ENCODE results near the gene IL17RE. TPM values are rescaled to one million over a fixed set of nuclear protein-coding genes. Genes with fewer than 3 reads are reported as not detected.

The IL17RE gene
- total and polyA plus RNA-seq, 2 of the 13 experiments (the other 11 are each of a cell fraction or from before 2014, with no cell fraction given) = 14.5 to 24.1 TPM

DNA sequence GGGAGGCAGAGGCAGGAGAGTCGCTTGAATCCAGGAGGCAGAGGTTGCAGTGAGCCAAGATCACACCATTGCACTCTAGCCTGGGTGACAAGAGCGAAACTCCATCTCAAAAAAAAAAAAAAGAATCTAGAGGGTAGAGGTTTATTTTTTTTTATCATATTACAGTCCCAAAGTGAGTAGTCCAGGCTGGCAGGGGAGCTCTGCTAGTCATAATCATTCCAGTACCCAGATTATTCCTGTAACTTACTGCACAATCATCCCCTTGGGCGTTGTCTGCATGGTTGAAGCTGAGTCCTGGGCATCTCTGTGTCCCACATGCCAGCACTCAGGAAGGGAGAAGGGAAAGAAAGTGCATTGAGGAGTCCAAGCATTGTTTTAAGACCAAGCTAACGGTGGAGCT lies 39.5 kb downstream of the IL17RE start:
- ChIA-PET POLR2A (interaction anchor here (1.1 to 1.3 kb wide), 2 partner anchors 9 to 22 kb away, joined by 3 to 9 read pairs; partner anchors contain the start of gene CRELD1), CTCF (ENCODE audit: low intra/inter-chr PET ratio, low total read pairs) (no interaction called here)
- DNase-seq (ENCODE audit: low spot score) = no peak
- 97% methylated on average over 4 of the region's 4 CpGs for WGBS (ENCODE audit: low lambda C conversion rate)
- no TSS peak for BruUV-seq (replicated peaks)
- in situ Hi-C loops (cut with HindIII; ENCODE audit: extremely low pct_ligation_motif_present, low pct_unique_long_range_greater_than_20kb) (no loop called here), intact Hi-C loops (cut with micrococcal nuclease; ENCODE audit: unreplicated experiment) (loop anchor here (10.0 kb wide), 1 partner anchor 63 kb away; no protein-coding TSS in a partner anchor)
- Histone ChIP-seq H3K4me1 (ENCODE audit: insufficient read depth, low read length) (peaks cover 26% of the 10 kb centered on the region), H3K9ac (ENCODE audit: insufficient read depth, low read depth, low read length) (no peak overlapping the region), H3K27ac (ENCODE audit: extremely low read length, insufficient read depth, low read length) (no peak overlapping the region), H3K79me2 (ENCODE audit: insufficient read depth, low read length) (no peaks in the 10 kb centered on the region), H3K27me3 (ENCODE audit: control insufficient read depth in 1 of 2, insufficient read depth in 2 of 2, low read length in 2 of 2) (no peaks in the 10 kb centered on the region), H2AFZ (ENCODE audit: low read length) (no peak overlapping the region), H3K4me2 (ENCODE audit: low read depth, low read length) (no peak overlapping the region), H3K9me3 (ENCODE audit: low read length) (no peaks in the 10 kb centered on the region), H4K20me1 (ENCODE audit: insufficient read depth, low read length) (no peaks in the 10 kb centered on the region), H3K4me3 (replicated peaks in 1 of 3; ENCODE audit: insufficient read depth in 1 of 3, low read depth in 2 of 3, low read length in 3 of 3) (no peak overlapping the region), H3K36me3 (replicated peaks in 1 of 2; ENCODE audit: control insufficient read depth in 1 of 2, insufficient read depth in 2 of 2, low read length in 2 of 2) (peaks cover 6 to 17% of the 10 kb centered on the region in 2 experiments; a peak in 4 of 5 replicates)
- ATAC-seq = no peak
- no peak for TF ChIP-seq NCOA2 (CRISPR knock-in tag; IDR thresholded peaks at IDR 0.05)
- no peak for FAIRE-seq

DNA sequence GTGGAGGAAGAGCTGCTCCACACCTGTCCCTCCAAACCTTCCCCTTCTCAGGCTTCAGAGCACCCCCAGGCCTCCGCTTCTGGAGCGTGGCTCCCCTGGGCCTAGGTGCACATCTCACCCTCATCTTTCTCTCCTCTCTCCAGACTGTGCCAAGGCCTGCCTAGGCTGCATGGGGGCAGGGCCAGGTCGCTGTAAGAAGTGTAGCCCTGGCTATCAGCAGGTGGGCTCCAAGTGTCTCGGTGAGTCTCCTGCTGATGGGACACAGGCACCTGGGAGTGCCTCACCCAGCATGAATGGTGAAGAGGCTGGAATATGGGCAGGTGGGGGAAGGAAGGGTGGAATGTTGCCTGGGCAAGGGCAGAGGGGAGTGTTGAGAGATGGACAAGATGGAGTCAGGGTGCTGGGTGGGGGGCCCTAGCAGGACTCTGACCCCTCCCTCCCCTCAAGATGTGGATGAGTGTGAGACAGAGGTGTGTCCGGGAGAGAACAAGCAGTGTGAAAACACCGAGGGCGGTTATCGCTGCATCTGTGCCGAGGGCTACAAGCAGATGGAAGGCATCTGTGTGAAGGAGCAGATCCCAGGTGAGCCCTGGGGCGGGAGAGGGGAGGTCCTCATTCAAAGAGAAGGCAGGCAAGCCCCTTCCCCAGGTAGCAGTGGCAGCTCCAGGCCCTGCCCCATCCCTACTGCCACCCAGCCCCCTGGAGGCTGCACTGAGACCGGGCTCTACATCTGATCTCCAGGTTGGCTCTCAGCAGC lies 40.5 kb downstream of the IL17RE start:
- no peak overlapping the region for H3K4me2 ChIP-seq (ENCODE audit: low read depth, low read length)
- no peaks in the 10 kb centered on the region for H4K20me1 ChIP-seq (ENCODE audit: insufficient read depth, low read length)
- DNase-seq (ENCODE audit: low spot score) = no peak
- no peak for ATAC-seq
- peaks cover 3% of the 10 kb centered on the region for H3K79me2 ChIP-seq (ENCODE audit: insufficient read depth, low read length)
- H3K9ac ChIP-seq (ENCODE audit: insufficient read depth, low read depth, low read length) = no peak overlapping the region
- no peak overlapping the region for H2AFZ ChIP-seq (ENCODE audit: low read length)
- no peaks in the 10 kb centered on the region for H3K9me3 ChIP-seq (ENCODE audit: low read length)
- in situ Hi-C loops (cut with HindIII; ENCODE audit: extremely low pct_ligation_motif_present, low pct_unique_long_range_greater_than_20kb) = no loop called here
- TF ChIP-seq MLLT10 (CRISPR knock-in tag; IDR thresholded peaks at IDR 0.05) = no peak
- H3K36me3 ChIP-seq (replicated peaks in 1 of 2; ENCODE audit: control insufficient read depth in 1 of 2, insufficient read depth in 2 of 2, low read length in 2 of 2) = peaks cover 6 to 10% of the 10 kb centered on the region in 2 experiments; a peak in 4 of 5 replicates
- no peak overlapping the region for H3K27ac ChIP-seq (ENCODE audit: extremely low read length, insufficient read depth, low read length)
- H3K27me3 ChIP-seq (ENCODE audit: control insufficient read depth in 1 of 2, insufficient read depth in 2 of 2, low read length in 2 of 2) = no peaks in the 10 kb centered on the region
- POLR2A ChIA-PET = interaction anchor here (1.1 to 1.9 kb wide), 3 partner anchors 10 to 21 kb away, joined by 3 to 10 read pairs (median 9); partner anchors contain the start of gene CRELD1
- peaks cover 25% of the 10 kb centered on the region for H3K4me1 ChIP-seq (ENCODE audit: insufficient read depth, low read length)
- BruUV-seq (replicated peaks) = no TSS peak
- no peak overlapping the region for H3K4me3 ChIP-seq (replicated peaks in 1 of 3; ENCODE audit: insufficient read depth in 1 of 3, low read depth in 2 of 3, low read length in 3 of 3)
- WGBS (ENCODE audit: low lambda C conversion rate) = over 99% methylated on average over 11 of the region's 11 CpGs
- intact Hi-C loops (cut with micrococcal nuclease; ENCODE audit: unreplicated experiment) = loop anchor here (10.0 kb wide), 1 partner anchor 62 kb away; no protein-coding TSS in a partner anchor
- CTCF ChIA-PET (ENCODE audit: low intra/inter-chr PET ratio, low total read pairs) = no interaction called here
- no peak for FAIRE-seq

Data from HepG2 (cell line).